ENCODE results near the gene NUDT9. TPM values are rescaled to one million over a fixed set of nuclear protein-coding genes. Genes with fewer than 3 reads are reported as not detected.
"Not testable (repeated sequence)": the region's sequence is repeated elsewhere in the genome, so short reads cannot be mapped to it uniquely, and the experiment has no call there.

NUDT9 gene
- total RNA-seq, 1 donor from 2014 or later, result 23.6 TPM

- no peaks in the 10 kb centered on the region for H3K4me1 Mint-ChIP-seq (ENCODE audit: unreplicated experiment)
- peaks cover 3% of the 10 kb centered on the region for H3K9me3 Mint-ChIP-seq (ENCODE audit: unreplicated experiment)
- no peaks in the 10 kb centered on the region for H3K36me3 Mint-ChIP-seq (ENCODE audit: unreplicated experiment)
- no peak overlapping the region for H3K4me3 Mint-ChIP-seq (ENCODE audit: unreplicated experiment)
- H3K27me3 Mint-ChIP-seq (ENCODE audit: unreplicated experiment), result peaks cover 34% of the 10 kb centered on the region
- DNase-seq (ENCODE audit: extremely low spot score, unreplicated experiment), result no peak
- TF ChIP-seq CTCF (IDR thresholded peaks at IDR 0.05), result no peak
- no peak overlapping the region for H3K27ac Mint-ChIP-seq (ENCODE audit: unreplicated experiment)
These were observed 12.2 kb upstream of the NUDT9 start for GRCh38 chr4:87410157-87410556.

- no peak overlapping the region for H3K4me3 Mint-ChIP-seq (ENCODE audit: unreplicated experiment)
- H3K4me1 Mint-ChIP-seq (ENCODE audit: unreplicated experiment), result no peaks in the 10 kb centered on the region
- TF ChIP-seq CTCF (IDR thresholded peaks at IDR 0.05), result no peak
- peaks cover 34% of the 10 kb centered on the region for H3K27me3 Mint-ChIP-seq (ENCODE audit: unreplicated experiment)
- no peak for DNase-seq (ENCODE audit: extremely low spot score, unreplicated experiment)
- H3K27ac Mint-ChIP-seq (ENCODE audit: unreplicated experiment), result no peak overlapping the region
- no peaks in the 10 kb centered on the region for H3K36me3 Mint-ChIP-seq (ENCODE audit: unreplicated experiment)
- peaks cover 3% of the 10 kb centered on the region for H3K9me3 Mint-ChIP-seq (ENCODE audit: unreplicated experiment)
These were observed 11.7 kb upstream of the NUDT9 start for GRCh38 chr4:87410679-87411078.

GRCh38 chr4:87414816-87415215 is 7.6 kb upstream of the NUDT9 start:
- Mint-ChIP-seq H3K27me3 (ENCODE audit: unreplicated experiment) (peaks cover 15% of the 10 kb centered on the region), H3K36me3 (ENCODE audit: unreplicated experiment) (no peaks in the 10 kb centered on the region), H3K4me1 (ENCODE audit: unreplicated experiment) (no peaks in the 10 kb centered on the region), H3K4me3 (ENCODE audit: unreplicated experiment) (no peak overlapping the region), H3K27ac (ENCODE audit: unreplicated experiment) (no peak overlapping the region), H3K9me3 (ENCODE audit: unreplicated experiment) (peaks cover 3% of the 10 kb centered on the region)
- TF ChIP-seq CTCF (IDR thresholded peaks at IDR 0.05), result no peak
- no peak for DNase-seq (ENCODE audit: extremely low spot score, unreplicated experiment)

- TF ChIP-seq CTCF (IDR thresholded peaks at IDR 0.05), result no peak
- DNase-seq (ENCODE audit: extremely low spot score, unreplicated experiment), result no peak
- Mint-ChIP-seq H3K27me3 (ENCODE audit: unreplicated experiment) (peaks cover 4% of the 10 kb centered on the region), H3K4me1 (ENCODE audit: unreplicated experiment) (peaks cover 5% of the 10 kb centered on the region), H3K36me3 (ENCODE audit: unreplicated experiment) (no peaks in the 10 kb centered on the region), H3K4me3 (ENCODE audit: unreplicated experiment) (no peak overlapping the region), H3K27ac (ENCODE audit: unreplicated experiment) (no peak overlapping the region), H3K9me3 (ENCODE audit: unreplicated experiment) (peaks cover 3% of the 10 kb centered on the region)
These were observed 5.4 kb upstream of the NUDT9 start for GRCh38 chr4:87416965-87417364.

GRCh38 chr4:87418410-87418809 is 4.0 kb upstream of the NUDT9 start:
- H3K36me3 Mint-ChIP-seq (ENCODE audit: unreplicated experiment); H3K9me3 Mint-ChIP-seq (ENCODE audit: unreplicated experiment); H3K27me3 Mint-ChIP-seq (ENCODE audit: unreplicated experiment); DNase-seq (ENCODE audit: extremely low spot score, unreplicated experiment); H3K27ac Mint-ChIP-seq (ENCODE audit: unreplicated experiment); H3K4me3 Mint-ChIP-seq (ENCODE audit: unreplicated experiment): not testable (repeated sequence)
- peaks cover 10% of the 10 kb centered on the region for H3K4me1 Mint-ChIP-seq (ENCODE audit: unreplicated experiment)

All from osteocyte (in vitro differentiated cells).